Measurements from ENCODE around the gene TNFRSF19. TPM values are rescaled to one million over a fixed set of nuclear protein-coding genes. Genes with fewer than 3 reads are reported as not detected.

Gene TNFRSF19
- total RNA-seq, 1 donor from 2014 or later: not detected

- intact Hi-C loops (cut with micrococcal nuclease): loop anchor here (5.0 kb wide), 1 partner anchor 204 kb away; no protein-coding TSS in a partner anchor
- DNase-seq (no peak), ATAC-seq (ENCODE audit: low read depth) (no peak)
- H3K4me1 Mint-ChIP-seq: no peaks in the 10 kb centered on the region
- POLR2A ChIA-PET: no interaction called here
- H3K4me3 Mint-ChIP-seq: no peak overlapping the region
- CTCF ChIA-PET: no interaction called here
- TF ChIP-seq CTCF (IDR thresholded peaks at IDR 0.05): no peak
- no peaks in the 10 kb centered on the region for H3K9me3 Mint-ChIP-seq
- H3K27ac Mint-ChIP-seq: no peak overlapping the region
- H3K27me3 Mint-ChIP-seq: peaks cover 6% of the 10 kb centered on the region
- H3K36me3 Mint-ChIP-seq (ENCODE audit: low read depth): no peaks in the 10 kb centered on the region
Observed at GRCh38 chr13:23668562-23668961, 98.3 kb downstream of the TNFRSF19 start.

- intact Hi-C loops (cut with micrococcal nuclease): no loop called here
- POLR2A ChIA-PET: no interaction called here
- Mint-ChIP-seq H3K36me3 (ENCODE audit: low read depth) (no peaks in the 10 kb centered on the region), H3K4me3 (no peak overlapping the region), H3K4me1 (no peaks in the 10 kb centered on the region), H3K27me3 (peaks cover 6% of the 10 kb centered on the region), H3K9me3 (no peaks in the 10 kb centered on the region), H3K27ac (no peak overlapping the region)
- DNase-seq: no peak
- TF ChIP-seq CTCF (IDR thresholded peaks at IDR 0.05): no peak
- CTCF ChIA-PET: no interaction called here
- no peak for ATAC-seq (ENCODE audit: low read depth)
Observed at GRCh38 chr13:23670793-23671192, 100.6 kb downstream of the TNFRSF19 start.

- H3K36me3 Mint-ChIP-seq (ENCODE audit: low read depth): no peaks in the 10 kb centered on the region
- intact Hi-C loops (cut with micrococcal nuclease): no loop called here
- ChIA-PET CTCF (no interaction called here), POLR2A (no interaction called here)
- ATAC-seq (ENCODE audit: low read depth) (no peak), DNase-seq (no peak)
- H3K9me3 Mint-ChIP-seq: no peaks in the 10 kb centered on the region
- no peak overlapping the region for H3K4me3 Mint-ChIP-seq
- no peak for TF ChIP-seq CTCF (IDR thresholded peaks at IDR 0.05)
- H3K4me1 Mint-ChIP-seq: no peaks in the 10 kb centered on the region
- H3K27ac Mint-ChIP-seq: no peak overlapping the region
- peaks cover 6% of the 10 kb centered on the region for H3K27me3 Mint-ChIP-seq
Observed at GRCh38 chr13:23671377-23671776, 101.2 kb downstream of the TNFRSF19 start.

GRCh38 chr13:23671897-23672296 is 101.7 kb downstream of the TNFRSF19 start:
- Mint-ChIP-seq H3K4me1 (no peaks in the 10 kb centered on the region), H3K4me3 (no peak overlapping the region), H3K27me3 (peaks cover 7% of the 10 kb centered on the region), H3K27ac (no peak overlapping the region), H3K36me3 (ENCODE audit: low read depth) (no peaks in the 10 kb centered on the region), H3K9me3 (no peaks in the 10 kb centered on the region)
- CTCF ChIA-PET: no interaction called here
- intact Hi-C loops (cut with micrococcal nuclease): no loop called here
- DNase-seq: no peak
- POLR2A ChIA-PET: no interaction called here
- TF ChIP-seq CTCF (IDR thresholded peaks at IDR 0.05): no peak
- ATAC-seq (ENCODE audit: low read depth): no peak

GRCh38 chr13:23672616-23673015 is 102.4 kb downstream of the TNFRSF19 start:
- no peaks in the 10 kb centered on the region for H3K36me3 Mint-ChIP-seq (ENCODE audit: low read depth)
- POLR2A ChIA-PET: no interaction called here
- peaks cover 12% of the 10 kb centered on the region for H3K27me3 Mint-ChIP-seq
- ATAC-seq (ENCODE audit: low read depth) (no peak), DNase-seq (no peak)
- TF ChIP-seq CTCF (IDR thresholded peaks at IDR 0.05): no peak
- no peaks in the 10 kb centered on the region for H3K4me1 Mint-ChIP-seq
- intact Hi-C loops (cut with micrococcal nuclease): no loop called here
- CTCF ChIA-PET: no interaction called here
- no peak overlapping the region for H3K4me3 Mint-ChIP-seq
- H3K27ac Mint-ChIP-seq: no peak overlapping the region
- H3K9me3 Mint-ChIP-seq: no peaks in the 10 kb centered on the region
